GM12864 (cell line): ENCODE results near the gene ZNF654.
A peak's percentile ranks its signal among the peaks of the same experiment; 100 is the strongest.

ENCODE experiments used
- DNase-seq: peaks from one replicate; pipeline ENCODE4 v3.0.0-alpha.2; 2011; ENCODE audit warnings: low read depth
- H3K4me3 ChIP-seq: 2 replicates; pipeline ENCODE4 v1.5.1; 2011; ENCODE audit warnings: mild to moderate bottlenecking, low read depth, low read length, control low read depth
- CTCF ChIP-seq: IDR thresholded peaks from 2 replicates; pipeline ENCODE4 v1.5.1; 2011; ENCODE audit warnings: low read depth, mild to moderate bottlenecking, moderate library complexity, low read length, control low read depth, inconsistent platforms; ENCODE audit errors: missing control alignments

ZNF654 gene

GRCh38 chr3:88059380-88060170 lies 520 bp downstream of the ZNF654 start:
- no peak for TF ChIP-seq CTCF

GRCh38 chr3:88061746-88062145 lies 2.7 kb downstream of the ZNF654 start:
- DNase-seq = no peak
- no peak overlapping the region; the same call in 1 of the 2 replicates for H3K4me3 ChIP-seq
- no peak for TF ChIP-seq CTCF

More at GRCh38 chr3:88059380-88060170, 520 bp downstream of the ZNF654 start:
- H3K4me3 ChIP-seq = peak overlapping the region; percentile 100
- DNase-seq = no peak

GRCh38 chr3:88075072-88075471 lies 16.0 kb downstream of the ZNF654 start:
- no peak for TF ChIP-seq CTCF
- no peak for DNase-seq
- H3K4me3 ChIP-seq = no peak overlapping the region

GRCh38 chr3:88075497-88075896 lies 16.4 kb downstream of the ZNF654 start:
- no peak for DNase-seq
- no peak for TF ChIP-seq CTCF
- H3K4me3 ChIP-seq = no peak overlapping the region

GRCh38 chr3:88076712-88077111 lies 17.7 kb downstream of the ZNF654 start:
- no peak for DNase-seq
- no peak overlapping the region for H3K4me3 ChIP-seq
- TF ChIP-seq CTCF = no peak

GRCh38 chr3:88078932-88079331 lies 19.9 kb downstream of the ZNF654 start:
- H3K4me3 ChIP-seq = no peak overlapping the region
- TF ChIP-seq CTCF = no peak
- DNase-seq = no peak

GRCh38 chr3:88082854-88083253 lies 23.8 kb downstream of the ZNF654 start:
- no peak for DNase-seq
- H3K4me3 ChIP-seq = no peak overlapping the region
- TF ChIP-seq CTCF = no peak
